C4-2B (cell line): Measurements from ENCODE around the gene CARMIL1.
A peak's percentile ranks its signal among the peaks of the same experiment; 100 is the strongest.

Experiments
- H3K27ac ChIP-seq: fragments of 450-650 bp; 2 replicates; pipeline ENCODE4 v1.5.1; 2017
- ZFX ChIP-seq: fragments of 450-650 bp; IDR thresholded peaks from 2 replicates; pipeline ENCODE4 v1.6.1; 2017
- TF ChIP-seq, protein P1 (sequence below): fragments of 450-650 bp; conservative IDR thresholded peaks from 2 replicates; pipeline ENCODE4 v1.5.1; 2017; ENCODE audit warnings: mild to moderate bottlenecking

Gene CARMIL1

DNA sequence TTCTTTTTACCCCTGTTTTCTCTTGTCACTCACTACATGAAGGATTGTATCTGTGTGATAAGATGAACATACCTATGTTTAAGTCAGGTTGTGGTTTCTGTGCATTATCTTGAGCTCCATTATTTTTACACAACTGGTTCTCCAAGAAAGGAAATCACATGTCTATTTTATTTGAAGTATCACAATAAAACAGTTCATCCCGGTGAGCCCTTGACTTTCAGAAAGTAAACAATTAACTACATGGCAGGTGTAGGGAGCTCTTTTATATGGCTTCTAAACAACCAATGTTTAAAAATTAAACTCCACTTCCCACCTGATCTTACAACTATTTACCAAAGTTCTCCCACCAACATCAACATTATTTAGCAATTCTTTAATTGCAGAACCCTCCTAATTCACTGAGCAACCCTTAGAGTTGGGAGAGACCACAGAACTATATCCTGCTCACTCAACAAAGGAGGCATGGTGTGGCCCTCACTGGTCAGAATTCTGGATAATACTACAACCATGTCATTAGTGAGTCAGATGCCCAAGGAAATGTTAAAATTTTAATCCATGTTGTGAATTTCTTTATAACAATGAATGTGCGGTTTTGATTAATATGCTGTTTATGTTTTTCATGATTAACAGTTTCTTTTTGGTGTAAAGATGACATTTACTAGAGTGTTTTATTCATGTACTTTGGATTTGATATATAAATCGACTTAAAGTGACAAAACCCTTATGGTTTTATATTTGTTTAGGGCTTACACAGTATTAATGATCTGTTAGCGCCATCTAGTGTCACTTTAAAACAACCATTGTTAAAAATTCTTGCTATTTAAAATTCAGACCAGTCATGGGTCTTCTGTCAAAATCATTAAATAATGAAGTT lies 322.9 kb downstream of the CARMIL1 start:
- no peak overlapping the region for H3K27ac ChIP-seq
- no peak for TF ChIP-seq ZFX
- TF ChIP-seq, protein P1, sequence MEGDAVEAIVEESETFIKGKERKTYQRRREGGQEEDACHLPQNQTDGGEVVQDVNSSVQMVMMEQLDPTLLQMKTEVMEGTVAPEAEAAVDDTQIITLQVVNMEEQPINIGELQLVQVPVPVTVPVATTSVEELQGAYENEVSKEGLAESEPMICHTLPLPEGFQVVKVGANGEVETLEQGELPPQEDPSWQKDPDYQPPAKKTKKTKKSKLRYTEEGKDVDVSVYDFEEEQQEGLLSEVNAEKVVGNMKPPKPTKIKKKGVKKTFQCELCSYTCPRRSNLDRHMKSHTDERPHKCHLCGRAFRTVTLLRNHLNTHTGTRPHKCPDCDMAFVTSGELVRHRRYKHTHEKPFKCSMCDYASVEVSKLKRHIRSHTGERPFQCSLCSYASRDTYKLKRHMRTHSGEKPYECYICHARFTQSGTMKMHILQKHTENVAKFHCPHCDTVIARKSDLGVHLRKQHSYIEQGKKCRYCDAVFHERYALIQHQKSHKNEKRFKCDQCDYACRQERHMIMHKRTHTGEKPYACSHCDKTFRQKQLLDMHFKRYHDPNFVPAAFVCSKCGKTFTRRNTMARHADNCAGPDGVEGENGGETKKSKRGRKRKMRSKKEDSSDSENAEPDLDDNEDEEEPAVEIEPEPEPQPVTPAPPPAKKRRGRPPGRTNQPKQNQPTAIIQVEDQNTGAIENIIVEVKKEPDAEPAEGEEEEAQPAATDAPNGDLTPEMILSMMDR, result peak; percentile 75

DNA sequence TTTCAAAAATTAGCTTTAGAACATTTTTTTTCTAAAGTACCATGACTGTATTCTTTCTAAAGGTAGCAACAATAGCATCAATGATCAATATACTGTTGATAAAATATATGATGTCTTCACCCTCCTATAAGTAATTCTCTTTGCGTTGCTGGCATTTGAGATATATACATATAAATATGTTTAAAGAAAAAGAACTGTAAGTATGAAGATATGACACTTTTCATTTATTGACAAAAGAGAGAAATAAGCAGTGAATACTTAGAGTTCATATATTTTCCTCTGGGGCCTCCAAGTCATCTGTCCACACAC lies 323.5 kb downstream of the CARMIL1 start:
- TF ChIP-seq, protein P1, result peak; percentile 49
- TF ChIP-seq ZFX, result no peak

DNA sequence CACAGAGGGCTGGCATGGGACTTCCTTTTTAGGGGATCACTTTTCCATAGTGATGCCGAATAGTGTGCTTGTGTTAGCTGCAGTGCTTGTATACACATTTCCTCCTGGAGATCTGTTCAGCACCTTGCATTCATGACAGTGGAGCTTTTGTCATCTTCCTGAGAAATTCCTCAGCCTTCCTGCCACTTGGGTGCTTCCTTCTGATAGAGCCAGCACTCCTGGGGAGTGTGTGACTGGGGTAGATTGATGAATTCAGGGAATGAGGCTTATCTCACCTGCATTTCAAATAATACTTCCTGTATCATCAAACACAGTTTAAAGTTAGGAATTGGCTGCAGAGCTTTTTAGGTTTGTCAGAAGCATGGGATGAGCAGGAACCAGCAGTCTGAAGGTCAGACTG lies 324.1 kb downstream of the CARMIL1 start:
- TF ChIP-seq ZFX, result no peak
- TF ChIP-seq, protein P1, result no peak

More for the DNA sequence above, 323.5 kb downstream of the CARMIL1 start:
- no peak overlapping the region for H3K27ac ChIP-seq

DNA sequence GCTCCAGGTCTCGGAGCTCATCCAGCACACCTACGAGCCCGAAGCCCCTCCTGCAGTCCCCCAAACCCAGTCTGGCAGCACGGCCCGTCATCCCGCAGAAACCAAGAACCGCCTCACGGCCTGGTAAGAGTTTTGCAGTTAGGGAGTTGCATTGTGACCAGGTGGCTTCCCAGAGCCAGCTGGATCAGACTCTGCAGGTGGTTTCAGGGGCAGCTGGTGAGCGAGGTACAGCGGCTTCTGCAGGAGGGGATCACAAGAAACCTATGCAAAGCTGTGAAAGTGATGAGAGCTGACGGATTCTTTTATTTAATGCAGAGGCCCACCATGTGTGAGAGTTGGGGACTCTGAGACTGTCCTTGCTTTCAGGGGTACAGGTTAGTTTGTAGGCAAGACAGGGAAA lies 327.0 kb downstream of the CARMIL1 start:
- TF ChIP-seq, protein P1, result no peak
- H3K27ac ChIP-seq, result no peak overlapping the region

More for the DNA sequence above, 324.1 kb downstream of the CARMIL1 start:
- no peak overlapping the region for H3K27ac ChIP-seq

DNA sequence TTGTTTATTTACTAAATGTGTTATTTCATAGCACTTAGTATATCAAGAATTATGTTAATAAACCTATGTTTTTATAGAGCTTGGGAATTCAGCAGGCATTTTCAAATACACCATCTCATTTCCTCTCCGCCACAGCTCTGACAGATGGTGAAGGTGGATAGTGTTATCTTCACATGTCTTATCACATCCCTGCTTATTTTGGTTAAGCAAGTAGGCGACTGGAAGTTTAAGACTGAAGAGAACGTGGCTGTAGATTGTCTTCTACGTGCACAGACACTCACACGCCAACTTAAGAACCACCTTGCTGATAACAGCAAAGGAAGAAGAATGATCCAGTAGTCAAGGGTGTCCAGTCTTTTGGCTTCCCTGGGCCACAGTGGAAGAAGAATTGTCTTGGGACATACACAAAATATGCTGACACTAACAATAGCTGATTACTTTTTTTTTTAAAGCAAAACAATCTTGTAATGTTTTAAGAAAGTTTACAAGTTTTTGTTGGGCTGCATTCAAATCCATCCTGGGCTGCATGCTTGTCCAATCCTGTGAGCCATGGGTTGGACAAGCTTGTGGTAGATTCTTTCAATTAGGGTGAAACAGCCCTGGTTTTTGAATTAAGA lies 329.5 kb downstream of the CARMIL1 start:
- TF ChIP-seq, protein P1, result no peak
- no peak for TF ChIP-seq ZFX
- H3K27ac ChIP-seq, result no peak overlapping the region

DNA sequence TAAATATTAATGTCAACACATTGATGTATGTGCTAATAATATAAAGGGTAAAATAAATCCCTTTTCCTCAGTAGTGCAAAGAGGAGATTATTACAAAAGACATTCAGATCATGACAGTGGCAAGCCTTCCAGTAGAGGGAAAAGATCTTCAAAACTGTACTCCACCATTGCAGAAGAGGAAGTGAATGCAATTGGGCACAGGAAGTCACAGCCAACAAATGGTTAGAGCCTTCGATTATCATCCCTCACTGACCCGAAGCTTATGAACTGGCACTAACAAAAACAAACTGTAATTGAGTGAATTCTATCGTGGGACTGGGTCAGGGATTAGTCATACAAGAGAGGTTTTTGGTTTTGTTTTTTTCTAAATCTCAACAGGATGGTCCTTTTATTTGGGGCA lies 333.5 kb downstream of the CARMIL1 start:
- H3K27ac ChIP-seq, result no peak overlapping the region
- TF ChIP-seq, protein P1, result no peak
- TF ChIP-seq ZFX, result no peak

DNA sequence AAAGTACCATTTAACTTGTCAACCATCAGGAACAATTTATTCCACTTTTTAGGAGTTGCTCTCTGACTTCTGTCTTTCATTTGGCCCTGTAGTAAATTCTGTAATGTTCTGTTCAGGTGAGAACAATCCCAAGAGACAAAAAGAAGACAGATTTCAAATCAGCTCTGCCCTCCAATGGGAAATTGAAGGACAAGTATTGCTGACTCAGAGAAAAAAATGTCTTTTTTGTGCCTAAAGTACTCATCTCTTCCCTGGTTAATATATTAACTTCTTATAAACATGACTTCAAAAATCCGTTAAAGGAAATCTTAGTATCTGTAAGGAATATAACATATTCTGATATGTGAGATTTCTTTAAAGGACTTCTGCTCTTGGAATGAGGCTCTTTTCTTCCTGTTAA lies 334.2 kb downstream of the CARMIL1 start:
- no peak overlapping the region for H3K27ac ChIP-seq
- TF ChIP-seq ZFX, result no peak
- TF ChIP-seq, protein P1, result no peak
